ENCODE data around the gene SPRYD7. TPM values are rescaled to one million over a fixed set of nuclear protein-coding genes. Genes with fewer than 3 reads are reported as not detected.
"Not testable (repeated sequence)": the region's sequence is repeated elsewhere in the genome, so short reads cannot be mapped to it uniquely, and the experiment has no call there.

Gene SPRYD7
- 12.5 and 15.8 TPM in 2 replicates for total RNA-seq (2014; rRNA removed; shearing (Covaris generic))
- polyA plus RNA-seq (2015; cell fraction: cytosol; rRNA removed) = 14.9 and 15.1 TPM in 2 replicates
- polyA plus RNA-seq (2015; cell fraction: nucleus; rRNA removed) = 7.3 TPM in 2 replicates

DNA sequence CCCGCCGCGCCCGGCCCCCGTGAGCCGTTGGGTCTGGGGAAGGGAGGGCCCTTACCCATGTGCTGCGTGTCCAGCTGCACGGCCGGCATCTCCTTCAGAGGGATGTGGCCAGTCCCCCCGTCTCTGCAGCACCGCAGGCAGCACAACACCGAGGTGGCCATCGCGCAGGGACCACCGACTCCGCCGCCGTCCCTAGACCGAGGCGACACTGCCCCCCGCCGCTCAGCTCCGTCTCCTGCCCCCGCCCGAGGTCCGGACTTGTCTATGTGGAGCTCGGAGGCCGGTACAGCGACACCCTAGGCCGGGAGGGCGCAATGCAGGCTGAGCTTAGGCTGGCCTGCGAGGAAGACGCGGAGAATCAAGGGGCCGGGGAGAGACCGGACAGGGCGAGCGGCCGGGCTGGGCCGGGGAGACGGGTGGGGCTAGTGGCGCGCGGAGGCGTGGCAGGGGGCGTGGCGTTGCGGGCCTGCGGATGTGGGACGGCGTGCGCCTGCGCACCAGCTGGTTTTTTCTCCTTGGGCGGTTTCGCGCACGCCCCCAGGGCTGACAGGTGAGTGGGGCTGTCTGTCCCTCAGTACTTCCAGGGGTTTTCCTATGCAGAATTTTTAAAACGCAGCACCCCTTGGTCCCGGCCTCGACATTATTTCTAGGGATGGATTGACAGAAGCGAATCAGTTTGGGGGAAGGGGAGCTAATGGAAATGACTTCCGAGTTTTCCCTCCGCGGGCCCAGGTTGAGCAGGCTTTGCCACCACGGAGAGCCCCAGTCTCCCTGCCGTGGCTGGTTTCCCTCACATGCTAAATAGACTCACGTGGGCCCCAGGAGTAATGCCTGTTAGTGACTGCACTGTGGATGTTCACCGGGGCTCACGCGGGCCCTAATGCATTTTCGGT is at the start of gene SPRYD7:
SPRYD7 (minus strand) TSS at position 266 of the 893 bp plus-strand sequence; CDS start at position 161, 105 bp downstream.
- peak; percentile 98 for DNase-seq (ENCODE audit: low read depth)

GRCh38 chr13:49985129-49985528 is 49.0 kb upstream of the SPRYD7 start:
- DNase-seq (ENCODE audit: low read depth) = no peak

- no peak for DNase-seq (ENCODE audit: low read depth)
These were observed 44.1 kb upstream of the SPRYD7 start for GRCh38 chr13:49980266-49980665.

GRCh38 chr13:49977992-49978391 is 41.9 kb upstream of the SPRYD7 start:
- DNase-seq (ENCODE audit: low read depth) = no peak

- peak; percentile 71 for DNase-seq (ENCODE audit: low read depth)
These were observed 40.4 kb upstream of the SPRYD7 start for GRCh38 chr13:49976314-49977258.

- DNase-seq (ENCODE audit: low read depth) = no peak
These were observed 39.7 kb upstream of the SPRYD7 start for GRCh38 chr13:49975826-49976225.

GRCh38 chr13:49972709-49973108 is 36.6 kb upstream of the SPRYD7 start:
- DNase-seq (ENCODE audit: low read depth) = no peak

GRCh38 chr13:49967456-49967855 is 31.3 kb upstream of the SPRYD7 start:
- no peak for DNase-seq (ENCODE audit: low read depth)

- no peak for DNase-seq (ENCODE audit: low read depth)
These were observed 22.2 kb upstream of the SPRYD7 start for GRCh38 chr13:49958321-49958720.

- no peak for DNase-seq (ENCODE audit: low read depth)
These were observed 20.0 kb upstream of the SPRYD7 start for GRCh38 chr13:49956131-49956530.

- no peak for DNase-seq (ENCODE audit: low read depth)
These were observed 18.7 kb upstream of the SPRYD7 start for GRCh38 chr13:49954674-49955455.

DNA sequence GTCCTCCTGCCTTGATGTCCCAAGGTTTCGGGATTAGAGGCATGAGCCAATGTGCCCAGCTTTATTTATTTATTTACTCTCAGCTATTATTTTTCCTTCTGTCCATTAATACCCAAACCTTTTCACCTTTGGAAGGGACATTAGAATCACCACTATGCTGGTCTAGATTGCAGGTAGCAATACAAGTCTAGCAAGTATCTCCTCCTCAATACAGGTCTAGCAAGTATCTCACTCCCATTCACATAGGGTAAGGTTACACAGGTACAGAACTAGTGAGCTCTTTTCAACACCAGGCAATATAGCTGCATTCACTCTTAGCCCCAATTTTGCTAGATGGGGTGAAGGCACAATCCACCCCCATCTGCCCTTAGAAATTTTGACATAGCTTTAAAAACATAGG is 17.4 kb upstream of the SPRYD7 start:
- no peak for DNase-seq (ENCODE audit: low read depth)

GRCh38 chr13:49951754-49952535 is 15.8 kb upstream of the SPRYD7 start:
- DNase-seq (ENCODE audit: low read depth) = no peak

GRCh38 chr13:49948777-49949270 is 12.7 kb upstream of the SPRYD7 start:
- not testable (repeated sequence) for DNase-seq (ENCODE audit: low read depth)

- DNase-seq (ENCODE audit: low read depth) = no peak
These were observed 3.2 kb upstream of the SPRYD7 start for GRCh38 chr13:49939321-49939720.

DNA sequence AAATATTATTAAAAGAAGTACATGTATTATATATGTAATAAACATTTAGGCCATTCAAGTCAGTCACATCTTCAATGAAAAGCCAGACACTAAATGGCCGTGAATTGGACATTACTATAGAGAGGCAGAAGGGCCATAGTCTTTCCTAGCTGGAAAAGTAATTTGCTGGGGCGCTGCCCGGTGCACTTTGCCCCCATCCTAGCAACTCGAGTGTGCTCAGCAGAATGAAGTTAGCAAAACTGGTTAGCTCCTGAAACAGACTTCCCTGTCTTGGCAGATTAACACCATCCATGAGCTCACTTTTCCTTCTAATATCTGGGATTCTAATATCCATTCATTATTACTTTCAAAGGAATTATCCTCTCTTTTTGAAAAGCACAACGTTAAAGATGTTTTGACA is 2.8 kb upstream of the SPRYD7 start:
- no peak for DNase-seq (ENCODE audit: low read depth)

DNA sequence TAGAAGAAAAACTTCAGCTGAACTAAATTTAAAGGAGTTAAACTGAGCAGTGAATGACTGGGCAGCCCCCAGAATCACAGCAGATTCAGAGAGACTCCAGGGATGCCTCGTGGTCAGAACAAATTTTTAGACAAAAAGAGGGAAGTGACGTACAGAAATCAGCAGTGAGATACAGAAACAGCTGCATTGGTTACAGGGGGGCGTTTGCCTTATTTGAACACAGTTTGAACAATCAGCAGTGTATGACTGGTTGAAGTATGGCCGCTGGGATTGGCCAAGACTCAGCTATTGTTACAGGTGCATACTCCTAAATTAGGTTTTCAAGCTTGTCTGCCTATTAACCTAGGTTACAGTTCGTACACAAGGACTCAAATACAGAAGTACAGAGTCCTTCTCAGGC is 2.2 kb upstream of the SPRYD7 start:
- no peak for DNase-seq (ENCODE audit: low read depth)

DNA sequence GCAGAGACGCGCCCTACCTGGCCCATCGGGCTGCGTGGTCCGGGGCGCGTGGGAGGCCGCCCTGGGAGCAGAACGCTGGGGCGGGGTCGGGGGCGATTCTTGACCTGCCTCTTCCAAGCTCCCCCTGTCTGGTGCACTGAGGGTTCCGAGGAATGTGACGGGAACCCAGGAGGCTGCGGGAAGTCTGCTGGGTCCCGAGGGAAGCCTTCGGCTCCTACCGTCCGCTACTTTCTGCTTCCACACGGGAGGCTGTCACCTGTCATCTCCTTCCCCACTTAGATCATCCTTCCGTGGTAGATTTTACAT is 781 bp upstream of the SPRYD7 start:
- no peak for DNase-seq (ENCODE audit: low read depth)

DNA sequence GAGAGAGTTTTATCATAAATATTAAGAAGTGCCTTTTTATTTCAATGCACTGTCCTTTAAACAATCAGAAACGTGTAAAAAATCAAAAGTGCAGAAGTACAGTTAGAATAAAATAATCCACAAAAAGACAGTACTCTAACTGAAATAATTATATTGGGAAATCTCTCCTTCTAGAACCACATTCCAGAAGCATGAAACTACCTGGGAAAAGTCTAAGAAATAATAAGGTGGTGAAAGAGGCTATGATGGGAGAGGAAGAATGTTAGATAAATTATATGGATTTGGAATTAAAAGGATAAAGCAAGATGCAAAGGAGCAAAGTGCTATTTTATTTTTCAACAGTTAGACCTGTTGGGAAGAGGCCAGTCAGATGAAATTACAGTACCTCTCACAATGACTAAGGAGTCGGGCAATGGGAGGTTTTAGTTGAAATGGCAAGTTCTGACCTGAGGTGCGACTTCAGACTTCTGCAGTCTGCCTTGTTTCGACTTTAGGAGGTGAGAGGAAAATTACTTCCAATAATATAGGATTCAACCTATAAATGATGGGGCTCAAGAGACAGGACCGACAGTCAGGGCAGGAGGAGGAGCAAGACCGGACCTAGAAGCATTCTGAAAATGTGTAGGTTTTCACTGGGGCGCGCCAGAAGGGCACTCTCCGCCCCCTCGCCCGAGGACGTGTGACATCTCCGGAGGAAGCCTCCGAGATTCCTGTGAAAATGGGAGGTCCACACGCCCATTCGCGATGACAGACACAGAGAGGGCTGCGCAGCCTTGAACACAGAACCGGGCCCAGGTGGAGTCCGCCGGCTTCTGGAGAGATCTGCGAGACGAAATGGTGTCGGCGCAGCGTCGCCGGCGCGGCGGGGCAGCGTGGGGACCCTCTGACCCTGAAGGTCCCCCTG is 717 bp downstream of the SPRYD7 start:
- DNase-seq (ENCODE audit: low read depth) = peak; percentile 74
